Thyroid gland (tissue), 4 donors: ENCODE measurements around the gene COL7A1.

Source experiments
- POLR2A ChIP-seq, 2 donors: fragments of 450-650 bp; IDR thresholded peaks; one replicate each; pipeline ENCODE4 v1.6.1; 2017; ENCODE audit warnings: antibody characterized with exemption in 2 of 2, mild to moderate bottlenecking in 2 of 2, moderate library complexity in 1 of 2
- TF ChIP-seq, protein P1 (sequence below), 6 experiments: fragments of 200-600 bp in 3 of 6; fragments of 450-650 bp in 3 of 6; sonication (generic) in 3 of 6; IDR thresholded peaks; one replicate each; pipeline ENCODE4 v1.5.1; 2016 to 2019; ENCODE audit warnings: antibody characterized with exemption in 6 of 6, mild to moderate bottlenecking in 2 of 6, inconsistent platforms in 1 of 6, moderate library complexity in 1 of 6

- no peak for TF ChIP-seq POLR2A (IDR thresholded peaks at IDR 0.05)
- TF ChIP-seq, protein P1, sequence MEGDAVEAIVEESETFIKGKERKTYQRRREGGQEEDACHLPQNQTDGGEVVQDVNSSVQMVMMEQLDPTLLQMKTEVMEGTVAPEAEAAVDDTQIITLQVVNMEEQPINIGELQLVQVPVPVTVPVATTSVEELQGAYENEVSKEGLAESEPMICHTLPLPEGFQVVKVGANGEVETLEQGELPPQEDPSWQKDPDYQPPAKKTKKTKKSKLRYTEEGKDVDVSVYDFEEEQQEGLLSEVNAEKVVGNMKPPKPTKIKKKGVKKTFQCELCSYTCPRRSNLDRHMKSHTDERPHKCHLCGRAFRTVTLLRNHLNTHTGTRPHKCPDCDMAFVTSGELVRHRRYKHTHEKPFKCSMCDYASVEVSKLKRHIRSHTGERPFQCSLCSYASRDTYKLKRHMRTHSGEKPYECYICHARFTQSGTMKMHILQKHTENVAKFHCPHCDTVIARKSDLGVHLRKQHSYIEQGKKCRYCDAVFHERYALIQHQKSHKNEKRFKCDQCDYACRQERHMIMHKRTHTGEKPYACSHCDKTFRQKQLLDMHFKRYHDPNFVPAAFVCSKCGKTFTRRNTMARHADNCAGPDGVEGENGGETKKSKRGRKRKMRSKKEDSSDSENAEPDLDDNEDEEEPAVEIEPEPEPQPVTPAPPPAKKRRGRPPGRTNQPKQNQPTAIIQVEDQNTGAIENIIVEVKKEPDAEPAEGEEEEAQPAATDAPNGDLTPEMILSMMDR (IDR thresholded peaks at IDR 0.05): no peak
Observed at GRCh38 chr3:48594417-48595049, 596 bp downstream of the COL7A1 start.
